ENCODE results near the gene FLVCR1. TPM values are rescaled to one million over a fixed set of nuclear protein-coding genes. Genes with fewer than 3 reads are reported as not detected.

The FLVCR1 gene
- total RNA-seq = 4.5 and 6.8 TPM in 2 replicates

DNA sequence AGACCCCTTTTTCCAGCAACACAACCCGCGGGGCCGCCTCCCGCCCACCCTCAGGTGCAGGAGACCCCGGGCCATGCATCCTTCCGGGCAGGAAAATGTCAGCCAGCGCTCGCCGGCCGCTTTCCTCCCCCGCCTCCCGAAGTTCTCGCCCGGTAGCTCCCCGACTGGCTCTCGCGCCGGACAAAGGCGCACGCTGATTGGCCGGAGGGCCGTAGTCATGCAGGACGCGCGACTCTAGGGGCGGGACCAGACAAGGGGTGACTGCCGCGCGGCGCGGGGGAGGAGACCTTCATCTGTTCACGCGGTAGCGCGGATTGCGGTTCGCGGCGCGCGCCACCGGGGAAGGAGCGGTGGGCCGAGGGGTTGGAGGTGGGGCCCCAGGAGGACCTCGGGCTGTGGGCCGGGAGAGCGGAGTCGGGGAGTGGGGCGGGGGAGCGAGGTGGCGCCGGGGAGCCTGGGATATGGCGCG lies at the start of gene FLVCR1:
Gene FLVCR1, plus strand, starts transcription at position 284 of the 469 bp plus-strand sequence. Its CDS starts 178 bp downstream, at position 462.
- Histone ChIP-seq H3K27me3 (ENCODE audit: control insufficient read depth, insufficient read depth, low read length) (no peaks in the 10 kb centered on the region), H3K36me3 (ENCODE audit: control insufficient read depth, insufficient read depth, low read length) (no peaks in the 10 kb centered on the region), H3K4me3 (ENCODE audit: low read depth, low read length) (peak within 1 kb of the TSS; percentile 97)
- FAIRE-seq = no peak
- TF ChIP-seq, protein P1, sequence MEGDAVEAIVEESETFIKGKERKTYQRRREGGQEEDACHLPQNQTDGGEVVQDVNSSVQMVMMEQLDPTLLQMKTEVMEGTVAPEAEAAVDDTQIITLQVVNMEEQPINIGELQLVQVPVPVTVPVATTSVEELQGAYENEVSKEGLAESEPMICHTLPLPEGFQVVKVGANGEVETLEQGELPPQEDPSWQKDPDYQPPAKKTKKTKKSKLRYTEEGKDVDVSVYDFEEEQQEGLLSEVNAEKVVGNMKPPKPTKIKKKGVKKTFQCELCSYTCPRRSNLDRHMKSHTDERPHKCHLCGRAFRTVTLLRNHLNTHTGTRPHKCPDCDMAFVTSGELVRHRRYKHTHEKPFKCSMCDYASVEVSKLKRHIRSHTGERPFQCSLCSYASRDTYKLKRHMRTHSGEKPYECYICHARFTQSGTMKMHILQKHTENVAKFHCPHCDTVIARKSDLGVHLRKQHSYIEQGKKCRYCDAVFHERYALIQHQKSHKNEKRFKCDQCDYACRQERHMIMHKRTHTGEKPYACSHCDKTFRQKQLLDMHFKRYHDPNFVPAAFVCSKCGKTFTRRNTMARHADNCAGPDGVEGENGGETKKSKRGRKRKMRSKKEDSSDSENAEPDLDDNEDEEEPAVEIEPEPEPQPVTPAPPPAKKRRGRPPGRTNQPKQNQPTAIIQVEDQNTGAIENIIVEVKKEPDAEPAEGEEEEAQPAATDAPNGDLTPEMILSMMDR (IDR thresholded peaks at IDR 0.05; ENCODE audit: insufficient read depth, low read length, severe bottlenecking) = no peak
- peak; percentile 88 for DNase-seq (ENCODE audit: low read depth)

DNA sequence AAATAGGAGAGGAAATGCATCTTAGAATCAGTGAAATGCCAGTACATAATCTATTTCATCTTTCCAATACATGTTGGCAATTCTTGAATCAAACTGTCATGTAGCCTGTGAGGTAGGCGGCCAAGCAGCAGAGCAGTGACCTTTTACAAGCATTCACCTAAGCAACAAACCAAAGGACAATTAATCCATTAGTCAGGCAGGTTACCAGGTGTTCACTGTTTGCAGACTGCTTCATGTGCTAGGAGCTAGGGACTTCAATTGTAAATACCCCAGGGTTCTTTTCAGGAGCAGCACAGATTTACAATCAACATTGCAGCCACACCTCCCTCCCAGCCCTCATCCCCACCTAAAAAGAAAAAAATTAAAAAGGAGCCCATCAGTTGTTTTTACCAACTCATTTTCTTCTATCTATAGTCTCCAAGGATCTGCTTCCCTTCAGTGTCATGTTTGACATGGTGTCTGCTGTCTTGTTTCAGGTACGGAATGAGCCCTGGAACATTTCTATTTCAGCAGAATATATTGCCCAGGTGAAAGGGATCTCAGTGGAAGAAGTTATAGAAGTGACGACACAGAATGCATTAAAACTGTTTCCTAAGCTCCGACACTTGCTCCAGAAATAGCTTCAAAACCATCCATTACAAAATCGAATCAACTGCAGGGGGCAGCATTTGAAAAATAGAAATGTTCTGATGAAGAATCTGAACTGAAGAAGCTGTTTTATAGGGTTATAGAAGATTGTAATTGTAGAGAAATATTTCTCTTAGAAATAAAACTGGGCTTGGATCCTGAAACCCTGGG lies 43.3 kb upstream of the FLVCR1 start:
- no peaks in the 10 kb centered on the region for H3K36me3 ChIP-seq (ENCODE audit: control insufficient read depth, insufficient read depth, low read length)
- FAIRE-seq = no peak
- TF ChIP-seq, protein P1 (IDR thresholded peaks at IDR 0.05; ENCODE audit: insufficient read depth, low read length, severe bottlenecking) = peak; percentile 9
- no peaks in the 10 kb centered on the region for H3K27me3 ChIP-seq (ENCODE audit: control insufficient read depth, insufficient read depth, low read length)
- no peak for DNase-seq (ENCODE audit: low read depth)
- no peak overlapping the region for H3K4me3 ChIP-seq (ENCODE audit: low read depth, low read length)

DNA sequence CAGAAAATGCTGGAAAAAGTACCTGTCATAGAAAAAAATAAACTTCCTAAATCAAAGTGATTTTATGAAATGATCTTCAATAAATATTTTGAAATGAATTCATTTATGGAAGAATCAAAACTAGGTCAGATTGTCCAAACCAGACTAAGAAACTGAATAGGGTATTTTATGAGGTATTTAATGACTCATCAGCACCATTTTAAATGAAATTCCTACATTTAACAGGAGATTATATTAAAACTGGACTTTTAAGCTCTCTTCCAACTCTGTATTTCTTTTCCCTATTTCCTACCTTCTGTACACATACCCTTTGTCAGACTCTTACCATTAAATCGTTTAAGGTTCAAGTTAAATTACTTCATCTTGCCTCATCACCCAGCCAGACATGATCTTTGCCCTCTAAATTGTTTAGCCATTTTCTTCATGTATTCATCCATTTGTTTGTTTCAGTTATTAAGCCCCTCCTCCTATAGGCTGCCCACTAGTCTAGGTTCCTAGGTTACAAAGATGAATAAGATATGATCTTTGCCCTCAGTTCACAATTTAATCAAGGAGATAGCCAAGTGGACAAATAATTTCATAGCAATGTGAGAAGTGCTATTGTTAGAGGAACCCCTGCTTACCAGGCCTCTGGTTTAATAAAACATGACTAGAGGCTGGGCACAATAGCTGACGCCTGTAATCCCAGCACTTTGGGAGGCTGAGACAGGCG lies 41.4 kb upstream of the FLVCR1 start:
- TF ChIP-seq, protein P1 (IDR thresholded peaks at IDR 0.05; ENCODE audit: insufficient read depth, low read length, severe bottlenecking) = no peak
- no peak for FAIRE-seq

DNA sequence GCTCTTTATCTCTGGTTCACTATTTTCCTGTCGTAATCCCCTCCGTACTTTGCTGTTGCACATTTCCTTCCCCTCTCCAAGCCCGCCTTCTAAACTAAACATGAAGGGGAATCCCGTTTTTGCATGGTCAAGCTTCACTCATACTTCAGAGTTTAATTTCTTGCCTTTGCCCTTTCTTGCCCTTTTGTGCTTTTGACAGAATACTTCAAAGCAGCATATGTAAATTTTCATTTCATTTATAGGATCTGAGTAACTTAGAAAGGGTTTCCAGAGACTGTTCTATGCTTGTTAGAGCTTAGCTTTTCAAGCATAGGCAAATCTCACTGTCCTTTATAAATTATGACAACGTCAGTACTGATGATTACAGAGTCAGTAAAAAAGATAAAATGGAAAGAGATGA lies 38.3 kb upstream of the FLVCR1 start:
- TF ChIP-seq, protein P1 (IDR thresholded peaks at IDR 0.05; ENCODE audit: insufficient read depth, low read length, severe bottlenecking) = no peak
- H3K27me3 ChIP-seq (ENCODE audit: control insufficient read depth, insufficient read depth, low read length) = no peaks in the 10 kb centered on the region
- H3K4me3 ChIP-seq (ENCODE audit: low read depth, low read length) = no peak overlapping the region
- DNase-seq (ENCODE audit: low read depth) = no peak
- no peak for FAIRE-seq
- H3K36me3 ChIP-seq (ENCODE audit: control insufficient read depth, insufficient read depth, low read length) = no peaks in the 10 kb centered on the region

More for the DNA sequence above, 41.4 kb upstream of the FLVCR1 start:
- Histone ChIP-seq H3K27me3 (ENCODE audit: control insufficient read depth, insufficient read depth, low read length) (no peaks in the 10 kb centered on the region), H3K4me3 (ENCODE audit: low read depth, low read length) (no peak overlapping the region), H3K36me3 (ENCODE audit: control insufficient read depth, insufficient read depth, low read length) (no peaks in the 10 kb centered on the region)
- DNase-seq (ENCODE audit: low read depth) = no peak

DNA sequence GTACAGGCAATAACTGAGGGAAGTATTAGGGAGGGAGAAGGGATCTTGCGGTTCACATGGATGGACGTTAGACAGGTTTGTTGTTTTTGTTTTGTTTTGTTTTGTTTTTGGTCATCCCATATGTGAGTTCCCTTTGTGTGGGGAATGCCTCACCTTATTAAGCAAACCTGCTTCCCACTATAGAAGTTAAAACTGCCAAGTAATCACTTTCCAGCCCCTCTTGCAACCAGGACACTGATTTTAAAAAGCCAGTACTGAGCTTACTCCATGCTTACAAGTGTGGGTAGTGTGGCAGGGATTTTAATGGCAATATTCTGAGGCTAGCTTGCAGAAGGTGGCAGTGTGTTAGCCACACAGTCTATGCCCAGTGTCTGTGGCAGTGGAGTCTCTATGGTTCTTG lies 37.1 kb upstream of the FLVCR1 start:
- H3K4me3 ChIP-seq (ENCODE audit: low read depth, low read length) = no peak overlapping the region
- H3K27me3 ChIP-seq (ENCODE audit: control insufficient read depth, insufficient read depth, low read length) = no peaks in the 10 kb centered on the region
- FAIRE-seq (no peak), DNase-seq (ENCODE audit: low read depth) (no peak)
- TF ChIP-seq, protein P1 (IDR thresholded peaks at IDR 0.05; ENCODE audit: insufficient read depth, low read length, severe bottlenecking) = no peak
- H3K36me3 ChIP-seq (ENCODE audit: control insufficient read depth, insufficient read depth, low read length) = no peaks in the 10 kb centered on the region

Data from bronchial epithelial cell (primary cell).